ENCODE data around the gene ITGA1. TPM values are rescaled to one million over a fixed set of nuclear protein-coding genes. Genes with fewer than 3 reads are reported as not detected.

Gene ITGA1
- total RNA-seq, 1 experiment from 2014 or later, result 20.2 TPM

DNA sequence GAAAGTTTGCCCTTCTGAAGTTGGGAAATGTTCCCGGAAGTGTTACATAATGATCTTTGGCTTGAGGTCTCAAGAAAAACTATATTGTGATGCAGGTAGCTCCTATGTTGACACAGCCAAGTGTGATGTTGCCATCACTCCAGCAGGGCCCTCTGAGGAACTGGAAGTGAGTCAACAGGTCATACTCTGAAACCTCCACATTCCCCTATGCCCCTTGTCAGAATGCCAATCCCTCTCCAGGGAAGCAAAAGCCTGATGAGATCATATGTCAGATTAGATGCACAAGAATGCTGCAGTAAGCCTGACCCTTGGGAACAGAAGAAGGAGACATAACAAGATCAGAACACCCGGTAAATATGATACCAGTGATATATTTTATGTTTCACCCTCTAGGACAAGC is 134.7 kb downstream of the ITGA1 start:
- TF ChIP-seq CTCF (IDR thresholded peaks at IDR 0.05; ENCODE audit: unreplicated experiment), result no peak
- BruUV-seq (replicated peaks), result no TSS peak
- intact Hi-C loops (cut with micrococcal nuclease; ENCODE audit: unreplicated experiment), result no loop called here
- DNase-seq, result peak; percentile 81
- Mint-ChIP-seq H3K9me3 (ENCODE audit: low read depth, unreplicated experiment) (no peaks in the 10 kb centered on the region), H3K27me3 (ENCODE audit: unreplicated experiment) (no peaks in the 10 kb centered on the region), H3K27ac (ENCODE audit: unreplicated experiment) (peak overlapping the region; percentile 74), H3K36me3 (ENCODE audit: insufficient read depth, unreplicated experiment) (peaks cover 5% of the 10 kb centered on the region), H3K4me1 (ENCODE audit: low read depth, unreplicated experiment) (peaks cover 16% of the 10 kb centered on the region), H3K4me3 (ENCODE audit: low read depth, unreplicated experiment) (no peak overlapping the region)
- CTCF ChIA-PET, result interaction anchor here (0.7 to 1.2 kb wide), 5 partner anchors 13 to 293 kb away, joined by 3 to 4 read pairs (median 3); partner anchors contain the start of gene ITGA2

- Mint-ChIP-seq H3K27me3 (ENCODE audit: unreplicated experiment) (no peaks in the 10 kb centered on the region), H3K27ac (ENCODE audit: unreplicated experiment) (no peak overlapping the region), H3K36me3 (ENCODE audit: insufficient read depth, unreplicated experiment) (peaks cover 5% of the 10 kb centered on the region), H3K4me3 (ENCODE audit: low read depth, unreplicated experiment) (no peak overlapping the region), H3K9me3 (ENCODE audit: low read depth, unreplicated experiment) (no peaks in the 10 kb centered on the region), H3K4me1 (ENCODE audit: low read depth, unreplicated experiment) (peaks cover 16% of the 10 kb centered on the region)
- intact Hi-C loops (cut with micrococcal nuclease; ENCODE audit: unreplicated experiment), result no loop called here
- no peak for TF ChIP-seq CTCF (IDR thresholded peaks at IDR 0.05; ENCODE audit: unreplicated experiment)
- CTCF ChIA-PET, result no interaction called here
- BruUV-seq (replicated peaks), result no TSS peak
- no peak for DNase-seq
Observed at GRCh38 chr5:52924456-52924855, 136.7 kb downstream of the ITGA1 start.

GRCh38 chr5:52925001-52925400 is 137.3 kb downstream of the ITGA1 start:
- Mint-ChIP-seq H3K4me1 (ENCODE audit: low read depth, unreplicated experiment) (peaks cover 16% of the 10 kb centered on the region), H3K4me3 (ENCODE audit: low read depth, unreplicated experiment) (no peak overlapping the region), H3K27me3 (ENCODE audit: unreplicated experiment) (no peaks in the 10 kb centered on the region), H3K36me3 (ENCODE audit: insufficient read depth, unreplicated experiment) (peaks cover 5% of the 10 kb centered on the region), H3K9me3 (ENCODE audit: low read depth, unreplicated experiment) (no peaks in the 10 kb centered on the region), H3K27ac (ENCODE audit: unreplicated experiment) (no peak overlapping the region)
- no peak for DNase-seq
- BruUV-seq (replicated peaks), result no TSS peak
- intact Hi-C loops (cut with micrococcal nuclease; ENCODE audit: unreplicated experiment), result no loop called here
- CTCF ChIA-PET, result no interaction called here
- no peak for TF ChIP-seq CTCF (IDR thresholded peaks at IDR 0.05; ENCODE audit: unreplicated experiment)

- DNase-seq, result no peak
- no peaks in the 10 kb centered on the region for H3K27me3 Mint-ChIP-seq (ENCODE audit: unreplicated experiment)
- no peak for TF ChIP-seq CTCF (IDR thresholded peaks at IDR 0.05; ENCODE audit: unreplicated experiment)
- no peak overlapping the region for H3K4me3 Mint-ChIP-seq (ENCODE audit: low read depth, unreplicated experiment)
- BruUV-seq (replicated peaks), result no TSS peak
- H3K36me3 Mint-ChIP-seq (ENCODE audit: insufficient read depth, unreplicated experiment), result no peaks in the 10 kb centered on the region
- H3K9me3 Mint-ChIP-seq (ENCODE audit: low read depth, unreplicated experiment), result no peaks in the 10 kb centered on the region
- peaks cover 2% of the 10 kb centered on the region for H3K4me1 Mint-ChIP-seq (ENCODE audit: low read depth, unreplicated experiment)
- no peak overlapping the region for H3K27ac Mint-ChIP-seq (ENCODE audit: unreplicated experiment)
- CTCF ChIA-PET, result no interaction called here
- intact Hi-C loops (cut with micrococcal nuclease; ENCODE audit: unreplicated experiment), result no loop called here
Observed at GRCh38 chr5:52928689-52929088, 141.0 kb downstream of the ITGA1 start.

Data from Calu3 (cell line).